PC-9 (cell line): ENCODE measurements around the gene MMP17. TPM values are rescaled to one million over a fixed set of nuclear protein-coding genes. Genes with fewer than 3 reads are reported as not detected.

Source experiments
- BruUV-seq: library from RNA; stranded (reverse); fragments of 400-500 nt; replicated peaks from 2 replicates; lab custom pipeline; 2021; lab: Mats Ljungman, UMichigan
- CTCF ChIA-PET: fragments of 300-600 bp; sonication (Branson Sonifier 250); formaldehyde crosslinking; loops from one replicate; lab custom pipeline; 2022; ENCODE audit warnings: antibody characterized with exemption; lab: Charles Lee
- POLR2A ChIA-PET: fragments of 300-600 bp; sonication (Branson Sonifier 250); formaldehyde crosslinking; loops from one replicate; lab custom pipeline; 2022; ENCODE audit warnings: antibody characterized with exemption; ENCODE audit not compliant: unreplicated experiment; lab: Charles Lee
- DNase-seq, 2 experiments: peaks; one replicate each; pipeline versions ENCODE4 v3.0.0 to v3.0.0-alpha.2; 2015 to 2022; ENCODE audit warnings: mixed read lengths in 1 of 2
- H2AFZ ChIP-seq: fragments of 200-600 bp; sonication (generic); 2 replicates; pipeline ENCODE4 v1.8.1; 2017; ENCODE audit warnings: antibody characterized with exemption
- H3F3A ChIP-seq: fragments of 200-600 bp; sonication (generic); 2 replicates; pipeline ENCODE4 v1.8.1; 2017; ENCODE audit warnings: antibody characterized with exemption, mild to moderate bottlenecking, low read depth; ENCODE audit not compliant: insufficient read depth
- H3K27ac ChIP-seq: fragments of 200-600 bp; sonication (generic); 2 replicates; pipeline ENCODE4 v1.6.1; 2016; ENCODE audit warnings: mixed run types
- H3K27me3 ChIP-seq: fragments of 200-600 bp; sonication (generic); 2 replicates; pipeline ENCODE4 v1.6.1; 2016; ENCODE audit warnings: low read depth, mixed run types; ENCODE audit not compliant: insufficient read depth
- H3K36me3 ChIP-seq: fragments of 200-600 bp; sonication (generic); 2 replicates; pipeline ENCODE4 v1.6.1; 2016; ENCODE audit warnings: low read depth, mixed run types
- H3K4me1 ChIP-seq: fragments of 200-600 bp; sonication (generic); replicated peaks from 2 replicates; pipeline ENCODE4 v1.6.1; 2016; ENCODE audit warnings: mixed run types; ENCODE audit not compliant: insufficient read depth
- H3K4me2 ChIP-seq: fragments of 200-600 bp; sonication (generic); 2 replicates; pipeline ENCODE4 v1.6.1; 2017; ENCODE audit warnings: mixed run types
- H3K4me3 ChIP-seq: fragments of 200-600 bp; sonication (generic); 2 replicates; pipeline ENCODE4 v1.6.1; 2016; ENCODE audit warnings: mixed run types
- H3K79me2 ChIP-seq: fragments of 200-600 bp; sonication (generic); 2 replicates; pipeline ENCODE4 v1.6.1; 2017; ENCODE audit warnings: low read depth, mixed run types
- H3K9me2 ChIP-seq: fragments of 200-600 bp; sonication (generic); 2 replicates; pipeline ENCODE4 v1.8.1; 2017; ENCODE audit warnings: mild to moderate bottlenecking; ENCODE audit not compliant: insufficient read depth
- H3K9me3 ChIP-seq: fragments of 200-600 bp; sonication (generic); 2 replicates; pipeline ENCODE4 v1.8.1; 2016; ENCODE audit warnings: low read depth; ENCODE audit not compliant: insufficient read depth
- H4K20me1 ChIP-seq: fragments of 200-600 bp; sonication (generic); 2 replicates; pipeline ENCODE4 v1.8.1; 2017; ENCODE audit not compliant: insufficient read depth
- CTCF ChIP-seq: fragments of 200-600 bp; sonication (generic); conservative IDR thresholded peaks from 2 replicates; pipeline ENCODE4 v1.6.1; 2017; ENCODE audit warnings: mixed run types, antibody characterized with exemption, mild to moderate bottlenecking, moderate library complexity
- EZH2 ChIP-seq: fragments of 200-600 bp; sonication (generic); IDR thresholded peaks from 2 replicates; pipeline ENCODE4 v1.8.0; 2017; ENCODE audit warnings: antibody characterized with exemption, low read depth
- intact Hi-C: fragments of 100-400 bp; cut with micrococcal nuclease; formaldehyde crosslinking; loops from one replicate; pipeline ENCODE4 v1.10.0; 2022; ENCODE audit not compliant: unreplicated experiment
- total RNA-seq: library from RNA; stranded (reverse); gene quantifications from 2 replicates; pipeline ENCODE4 v1.2.3, GENCODE V29; 2021

MMP17 gene
- total RNA-seq, 1 experiment from 2014 or later, result 3.3 TPM

GRCh38 chr12:131817241-131817640 lies 11.0 kb upstream of the MMP17 start:
- CTCF ChIA-PET, result no interaction called here

GRCh38 chr12:131818821-131819585 lies 9.2 kb upstream of the MMP17 start:
- H3K27ac ChIP-seq, result no peak overlapping the region
- H3K36me3 ChIP-seq, result no peaks in the 10 kb centered on the region
- no peaks in the 10 kb centered on the region for H3K79me2 ChIP-seq
- H3K4me2 ChIP-seq, result no peak overlapping the region
- TF ChIP-seq EZH2 (no peak), CTCF (no peak)
- ChIA-PET CTCF (no interaction called here), POLR2A (no interaction called here)
- peaks cover 3% of the 10 kb centered on the region; the same call in 1 of the 2 replicates for H3K27me3 ChIP-seq
- H4K20me1 ChIP-seq, result no peaks in the 10 kb centered on the region
- DNase-seq, result no peak
- no TSS peak for BruUV-seq
- intact Hi-C loops, result no loop called here
- no peaks in the 10 kb centered on the region for H3F3A ChIP-seq
- H3K9me3 ChIP-seq, result 0 out of 2 replicates have a peak, but pooled peaks cover under 1% of the 10 kb centered on the region
- H3K4me1 ChIP-seq, result no peaks in the 10 kb centered on the region
- no peaks in the 10 kb centered on the region for H3K9me2 ChIP-seq
- no peak overlapping the region for H2AFZ ChIP-seq
- H3K4me3 ChIP-seq, result no peak overlapping the region

More at GRCh38 chr12:131817241-131817640, 11.0 kb upstream of the MMP17 start:
- POLR2A ChIA-PET, result no interaction called here
- no peaks in the 10 kb centered on the region for H4K20me1 ChIP-seq
- no peak for DNase-seq
- intact Hi-C loops, result no loop called here
- H3K4me1 ChIP-seq, result no peaks in the 10 kb centered on the region
- no peaks in the 10 kb centered on the region for H3K36me3 ChIP-seq
- peaks cover 12% of the 10 kb centered on the region; the same call in 1 of the 2 replicates for H3K9me3 ChIP-seq
- H3K4me3 ChIP-seq, result no peak overlapping the region
- H3K79me2 ChIP-seq, result no peaks in the 10 kb centered on the region
- H2AFZ ChIP-seq, result no peak overlapping the region
- H3K27me3 ChIP-seq, result peaks cover 3% of the 10 kb centered on the region; the same call in 1 of the 2 replicates
- BruUV-seq, result no TSS peak
- H3K9me2 ChIP-seq, result no peaks in the 10 kb centered on the region
- TF ChIP-seq EZH2 (no peak), CTCF (no peak)
- H3F3A ChIP-seq, result no peaks in the 10 kb centered on the region
- H3K27ac ChIP-seq, result no peak overlapping the region
- no peak overlapping the region for H3K4me2 ChIP-seq

GRCh38 chr12:131824450-131824849 lies 3.7 kb upstream of the MMP17 start:
- Histone ChIP-seq H4K20me1 (no peaks in the 10 kb centered on the region), H2AFZ (no peak overlapping the region), H3K79me2 (no peaks in the 10 kb centered on the region), H3K9me3 (no peaks in the 10 kb centered on the region), H3K36me3 (no peaks in the 10 kb centered on the region), H3K4me2 (no peak overlapping the region), H3K4me3 (no peak overlapping the region), H3K27me3 (peaks cover 9% of the 10 kb centered on the region), H3K4me1 (peaks cover 6% of the 10 kb centered on the region; the same call in 1 of the 2 replicates), H3K9me2 (no peaks in the 10 kb centered on the region), H3K27ac (no peak overlapping the region), H3F3A (peaks cover 20% of the 10 kb centered on the region; the same call in 1 of the 2 replicates)
- intact Hi-C loops, result loop anchor here (10.0 kb wide), 1 partner anchor 220 kb away; no protein-coding TSS in a partner anchor
- DNase-seq, result no peak
- no TSS peak for BruUV-seq
- no peak for TF ChIP-seq EZH2
- no peak for TF ChIP-seq CTCF
- ChIA-PET CTCF (no interaction called here), POLR2A (no interaction called here)
